Glomerular endothelial cell (primary cell): Measurements from ENCODE around the gene RNF169. TPM values are rescaled to one million over a fixed set of nuclear protein-coding genes. Genes with fewer than 3 reads are reported as not detected.
"Not testable (repeated sequence)": the region's sequence is repeated elsewhere in the genome, so short reads cannot be mapped to it uniquely, and the experiment has no call there.

Source experiments
- DNase-seq: peaks from one replicate; pipeline ENCODE4 v3.0.0-alpha.2; 2011; ENCODE audit warnings: low read depth, low spot score; ENCODE audit errors: extremely low read depth
- total RNA-seq: library from RNA; depleted of rRNA; stranded (reverse); fragments of >200 nt; gene quantifications from 2 replicates; pipeline ENCODE4 v1.2.3, GENCODE V29; 2015

The RNF169 gene
- total RNA-seq, 1 donor from 2014 or later = 23.7 TPM

DNA sequence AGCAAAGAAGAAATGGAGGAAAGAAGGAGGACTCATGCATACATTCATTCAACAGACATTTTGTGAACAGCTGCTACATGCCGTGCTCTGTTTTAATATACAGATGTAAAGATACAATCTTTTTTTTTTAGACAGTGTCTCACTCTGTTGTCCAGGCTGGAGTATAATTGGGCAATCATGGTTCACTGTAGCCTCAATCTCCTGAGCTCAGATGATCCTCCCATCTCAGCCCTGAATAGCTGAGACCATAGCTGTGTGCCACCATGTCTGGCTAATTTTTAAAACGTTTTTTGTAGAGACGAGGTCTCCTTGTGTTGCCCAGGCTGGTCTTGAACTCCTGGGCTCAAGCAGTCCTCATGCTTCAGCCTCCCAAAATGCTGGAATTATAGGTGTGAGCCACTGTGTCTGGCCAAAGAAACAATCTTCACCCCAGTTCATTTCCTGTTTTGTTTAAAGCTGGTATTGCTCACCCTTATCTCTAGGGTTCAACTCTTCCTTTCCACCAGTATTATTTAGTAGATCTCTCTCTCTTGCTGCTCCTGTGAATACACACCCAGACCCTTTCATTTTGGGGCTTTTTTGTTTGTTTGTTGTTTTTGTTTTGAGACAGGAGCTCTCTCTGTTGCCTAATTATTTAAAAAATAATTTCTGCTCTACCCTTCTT lies 69.8 kb downstream of the RNF169 start:
- no peak for DNase-seq

DNA sequence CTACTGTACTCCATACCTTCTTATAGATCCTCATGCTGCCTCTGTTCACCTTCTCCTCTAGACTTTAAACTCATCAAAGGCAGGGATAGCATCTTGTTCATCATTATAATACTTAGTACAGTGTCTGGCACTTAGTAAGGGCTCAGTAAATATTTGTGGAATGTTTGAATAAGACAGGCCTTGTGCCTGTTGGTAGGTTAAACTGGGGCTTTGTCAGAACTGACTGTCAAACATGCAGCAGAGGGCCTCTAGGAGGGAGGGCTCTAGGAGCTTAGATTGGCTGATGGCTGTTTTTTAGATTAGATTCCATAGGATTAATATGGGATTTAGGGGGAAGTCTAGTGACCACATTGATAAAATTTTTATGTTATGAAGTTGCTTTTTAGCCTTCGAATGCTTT lies 70.8 kb downstream of the RNF169 start:
- no peak for DNase-seq

DNA sequence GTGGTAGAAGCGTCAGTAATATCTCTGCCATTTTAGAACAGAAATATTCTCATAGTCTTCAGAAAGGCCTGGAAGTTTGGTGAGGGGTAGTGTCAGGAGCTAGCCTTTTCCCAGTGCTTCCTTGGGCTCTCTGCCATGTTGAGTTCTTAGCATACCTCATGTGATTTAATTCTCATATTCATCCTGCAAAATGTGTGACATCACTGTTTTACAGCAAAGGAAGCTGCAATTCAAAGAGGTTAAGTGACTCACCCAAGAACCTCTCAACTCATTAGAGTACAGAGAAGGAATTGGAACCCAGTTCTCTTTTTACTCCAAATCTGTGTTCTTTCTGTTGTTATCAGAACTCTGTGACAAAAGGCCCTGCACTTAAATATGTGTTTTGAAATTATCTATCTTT lies 72.1 kb downstream of the RNF169 start:
- DNase-seq = peak; percentile 77

DNA sequence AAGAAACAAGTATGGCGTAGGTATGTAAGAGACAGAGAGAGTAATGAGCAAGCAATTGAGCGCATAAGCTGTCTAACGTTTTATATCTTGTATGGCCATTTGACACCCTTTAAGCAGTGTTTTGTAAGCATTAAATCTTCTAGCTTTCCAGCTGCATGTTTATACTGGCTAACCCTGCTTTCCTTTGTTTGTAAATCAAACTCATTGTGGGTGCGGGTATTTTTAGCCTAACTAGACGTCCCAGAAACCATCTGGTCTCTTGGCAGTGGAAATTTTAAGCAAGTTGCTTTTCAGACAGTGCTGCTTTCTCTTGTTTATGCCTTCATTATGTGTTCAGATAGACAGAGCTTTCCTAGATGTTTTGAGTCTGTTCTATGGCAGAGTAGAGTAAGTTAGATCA lies 73.5 kb downstream of the RNF169 start:
- DNase-seq = no peak

DNA sequence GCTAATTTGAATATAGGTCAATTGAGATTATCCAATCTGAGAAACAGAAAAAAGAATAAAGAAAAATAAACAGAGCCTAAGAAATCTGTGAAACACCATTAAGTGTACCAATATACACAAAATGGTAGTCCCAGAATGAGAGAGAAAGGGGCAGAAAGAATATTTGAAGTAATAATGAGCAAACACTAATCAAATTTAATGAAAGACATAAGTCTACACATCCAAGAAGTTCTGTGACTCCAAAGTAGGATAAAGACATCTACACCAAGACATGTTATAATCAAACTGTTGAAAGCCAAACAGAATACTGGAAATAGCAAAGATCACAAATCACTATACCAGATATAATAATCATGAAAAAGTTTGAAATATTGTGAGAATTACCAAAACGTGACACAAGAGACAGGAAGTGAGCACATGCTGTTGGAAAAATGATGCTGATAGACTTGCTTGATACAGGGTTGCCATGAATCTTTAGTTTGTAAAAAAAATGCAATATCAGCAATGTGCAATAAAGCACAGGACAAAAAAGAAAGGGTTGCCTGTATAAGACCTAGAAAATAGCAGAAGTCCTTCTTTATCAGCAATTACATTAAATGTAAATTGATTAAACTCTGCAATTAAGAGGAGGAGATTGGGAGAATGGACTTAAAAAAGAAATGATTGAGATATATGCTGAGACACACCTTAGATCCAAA lies 75.8 kb downstream of the RNF169 start:
- DNase-seq = no peak

DNA sequence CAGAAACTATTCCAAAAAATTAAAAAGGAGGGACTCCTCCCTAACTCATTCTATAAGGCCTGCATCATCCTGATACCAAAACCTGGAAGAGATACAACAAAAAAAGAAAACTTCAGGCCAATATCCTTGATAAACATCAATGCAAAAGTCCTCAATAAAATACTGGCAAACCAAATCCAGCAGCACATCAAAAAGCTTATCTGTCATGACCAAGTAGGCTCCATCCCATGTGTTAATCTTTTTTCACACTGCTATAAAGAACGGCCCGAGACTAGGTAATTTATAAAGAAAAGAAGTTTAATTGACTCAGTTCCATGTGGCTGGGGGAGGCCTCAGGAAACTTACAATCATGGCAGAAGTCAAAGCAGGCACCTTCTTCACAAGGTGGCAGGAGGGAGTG lies 76.9 kb downstream of the RNF169 start:
- not testable (repeated sequence) for DNase-seq

DNA sequence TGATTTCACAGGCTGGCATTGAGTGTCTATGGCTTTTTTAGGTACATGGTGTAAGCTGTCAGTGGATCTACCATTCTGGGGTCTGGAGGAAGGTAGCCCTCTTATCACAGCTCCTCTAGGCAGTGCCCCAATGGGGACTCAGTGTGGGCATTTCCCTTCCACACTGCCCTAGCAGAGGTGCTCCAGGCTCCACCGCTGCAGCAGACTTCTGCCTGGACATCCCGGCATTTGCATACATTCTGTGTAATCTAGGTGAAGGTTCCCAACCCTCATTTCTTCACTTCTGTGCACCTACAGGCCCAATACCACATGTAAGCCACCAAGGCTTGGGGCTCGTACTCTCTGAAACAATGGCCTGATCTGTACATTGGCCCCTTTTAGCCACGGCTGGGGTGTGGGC lies 78.3 kb downstream of the RNF169 start:
- no peak for DNase-seq

DNA sequence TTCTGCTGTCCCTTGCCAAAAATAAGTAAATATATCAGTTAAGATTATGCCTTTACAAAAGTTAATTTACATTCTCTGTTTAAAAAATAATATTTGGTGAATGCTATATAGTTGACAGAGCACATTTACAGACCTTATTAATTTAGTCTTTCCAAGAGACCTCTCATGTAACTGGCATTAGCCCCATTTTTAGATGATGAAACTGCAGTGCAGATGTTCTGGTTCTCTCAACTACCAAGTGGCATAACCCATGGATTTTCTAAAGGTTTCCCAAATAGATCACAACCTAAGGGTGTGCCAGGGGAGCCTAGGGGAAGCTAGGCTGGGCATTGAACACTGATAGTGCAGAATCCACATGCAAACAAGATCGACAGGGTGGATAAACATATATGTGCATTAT lies 88.5 kb downstream of the RNF169 start:
- no peak for DNase-seq

DNA sequence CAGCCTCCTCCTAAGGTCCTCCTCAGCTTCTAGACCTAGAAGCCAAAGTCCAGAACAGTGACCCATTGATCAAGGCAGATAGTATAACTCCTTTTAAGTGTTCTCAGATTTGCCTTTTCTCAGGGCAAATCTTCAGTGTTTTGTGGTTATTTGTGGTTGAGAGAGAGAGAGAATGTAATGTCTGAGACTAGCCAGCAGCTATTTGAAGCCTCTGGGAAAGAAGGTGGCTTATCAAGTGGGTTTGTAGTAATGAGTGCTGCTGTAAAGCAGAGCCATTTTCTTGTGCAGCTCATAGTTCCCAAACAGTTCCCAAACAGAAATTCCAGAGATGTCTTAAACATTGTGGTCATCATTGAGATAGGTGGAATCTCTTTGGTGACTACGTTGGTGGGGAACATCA lies 89.5 kb downstream of the RNF169 start:
- DNase-seq = no peak

DNA sequence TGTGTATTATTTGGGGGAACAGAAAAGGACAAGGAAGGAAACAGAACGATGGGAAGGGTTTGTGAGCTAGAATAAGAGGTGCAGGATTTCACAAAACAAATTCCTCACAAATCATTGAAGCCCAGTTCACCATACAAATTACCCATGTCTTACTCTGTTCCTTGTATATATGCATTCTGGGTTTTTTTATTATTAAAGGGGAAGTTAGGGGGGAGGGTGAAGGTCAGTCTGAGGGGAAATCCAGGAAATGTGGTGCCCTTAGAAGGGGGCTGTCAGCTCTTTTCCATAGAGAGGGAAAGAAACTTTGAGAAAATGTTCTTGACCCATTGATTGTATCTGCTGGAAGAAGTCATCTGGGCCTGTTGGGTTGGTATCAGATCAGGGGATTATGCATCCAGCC lies 90.8 kb downstream of the RNF169 start:
- no peak for DNase-seq

DNA sequence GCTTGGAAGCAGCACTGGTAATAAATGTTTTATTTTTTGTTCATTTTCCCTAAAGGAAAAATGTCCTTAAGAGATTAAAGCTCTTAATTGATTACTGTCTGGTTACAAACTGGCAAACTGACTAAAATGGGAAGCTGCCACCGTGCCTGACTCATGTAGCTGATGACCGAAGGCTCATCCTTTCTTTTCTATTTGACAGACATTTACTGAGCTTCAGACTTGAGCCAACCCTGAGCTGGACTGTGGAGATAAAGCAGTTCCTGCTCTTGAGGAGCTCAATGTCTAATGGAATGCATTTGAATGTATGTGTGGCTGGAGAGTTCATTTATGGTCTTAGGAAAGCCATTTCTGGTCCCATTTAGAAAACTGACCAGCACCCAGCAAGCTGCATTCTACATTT lies 91.3 kb downstream of the RNF169 start:
- no peak for DNase-seq

DNA sequence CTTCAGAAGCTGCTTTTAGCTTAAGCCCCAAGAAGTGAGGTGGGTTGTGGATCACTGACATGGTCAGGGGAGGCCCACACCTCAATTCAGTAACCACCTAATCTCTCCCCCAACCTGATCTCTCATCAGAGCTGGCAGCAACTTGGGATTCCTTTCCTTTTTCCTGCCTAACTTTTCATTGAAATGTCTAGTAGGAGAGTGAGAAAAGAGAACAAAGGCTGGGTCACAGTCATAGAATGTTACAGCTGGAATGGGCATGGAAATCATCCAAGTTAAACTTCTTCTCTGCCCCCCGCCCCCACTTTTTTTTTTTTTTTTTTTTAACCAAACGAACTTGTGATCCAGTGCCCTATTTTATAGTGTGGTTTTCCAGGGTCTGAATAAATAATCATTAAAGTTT lies 91.8 kb downstream of the RNF169 start:
- no peak for DNase-seq

DNA sequence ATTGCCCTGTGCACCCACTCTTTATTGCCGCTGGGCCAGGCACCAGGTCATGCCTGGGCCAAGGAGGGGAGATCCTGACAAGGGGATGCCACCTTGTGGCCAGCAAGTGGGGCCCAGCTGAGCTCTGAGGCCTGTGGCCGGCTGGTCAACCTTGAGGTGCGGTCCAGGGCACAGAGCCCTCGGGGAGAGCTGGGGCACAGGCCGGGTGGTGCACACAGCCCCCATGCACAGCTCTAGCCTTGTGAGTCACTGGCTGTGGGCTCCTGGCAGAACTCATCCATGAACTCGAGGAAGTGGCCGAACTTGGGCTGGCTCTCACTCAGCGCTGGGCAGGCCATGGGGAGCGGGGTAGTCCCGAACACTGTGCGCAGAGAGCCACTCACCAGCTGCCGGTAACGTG lies 94.3 kb downstream of the RNF169 start:
- DNase-seq = no peak

DNA sequence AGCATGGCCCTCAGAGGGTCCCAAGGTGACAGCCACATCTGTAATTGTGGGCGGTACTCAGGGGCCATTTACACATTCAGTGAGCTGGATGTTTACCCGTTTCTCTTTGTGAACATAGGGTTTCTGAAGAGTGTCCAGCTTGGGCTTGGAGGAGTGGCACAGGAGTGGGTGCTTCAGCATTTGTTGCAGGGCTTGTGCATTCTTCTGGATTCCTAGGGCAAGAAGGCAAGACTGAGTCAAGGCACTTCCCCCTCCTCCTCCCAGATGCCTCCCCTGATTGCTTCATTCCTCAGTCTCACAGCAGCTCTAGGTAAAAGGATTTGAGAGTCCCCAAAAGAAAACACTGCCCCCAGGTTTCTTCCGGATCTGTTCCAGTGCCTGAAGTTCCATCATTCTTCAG lies 95.4 kb downstream of the RNF169 start:
- no peak for DNase-seq

DNA sequence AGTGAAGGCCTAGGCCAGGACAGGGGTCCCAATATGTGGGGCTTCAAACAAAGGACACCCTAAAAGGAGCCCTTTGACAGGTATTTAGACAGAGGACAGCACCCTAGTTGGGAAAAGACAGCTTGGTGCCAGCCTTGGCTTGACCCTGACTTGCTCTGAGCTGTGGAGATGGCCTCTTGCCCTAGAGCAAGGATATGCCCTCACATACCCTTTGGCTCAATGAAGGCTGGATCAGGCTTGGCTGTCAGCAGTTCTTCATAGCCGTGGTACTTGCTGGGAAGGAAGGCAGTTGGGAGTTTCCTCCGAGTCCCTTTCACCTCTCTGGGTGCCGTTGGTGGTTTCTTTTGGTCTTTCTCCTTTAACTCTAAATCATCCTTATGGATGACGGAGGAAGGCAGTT lies 96.2 kb downstream of the RNF169 start:
- no peak for DNase-seq

DNA sequence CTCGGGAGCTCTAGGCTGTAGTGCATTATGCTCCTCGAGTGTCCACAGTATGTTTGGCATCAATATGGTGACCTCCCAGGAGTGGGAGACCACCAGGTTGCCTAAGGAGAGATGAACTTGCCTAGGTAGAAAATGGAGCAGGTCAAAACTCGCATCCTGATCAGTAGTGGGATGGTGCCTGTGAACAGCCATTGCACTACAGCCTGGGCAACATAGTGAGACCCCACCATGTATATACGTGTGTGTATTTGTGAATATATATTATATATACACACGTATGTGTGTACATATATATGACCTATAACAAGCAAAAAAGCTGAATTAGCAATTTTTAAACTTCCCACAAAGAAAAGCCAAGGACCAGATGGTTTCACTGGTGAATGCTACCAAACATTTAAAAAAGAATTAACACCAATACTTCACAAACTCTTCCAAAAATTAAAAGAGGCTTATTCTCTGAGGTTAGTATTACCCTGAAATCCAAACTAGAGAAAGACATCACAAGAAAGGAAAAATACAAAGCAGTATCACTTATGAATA lies 97.4 kb downstream of the RNF169 start:
- no peak for DNase-seq

DNA sequence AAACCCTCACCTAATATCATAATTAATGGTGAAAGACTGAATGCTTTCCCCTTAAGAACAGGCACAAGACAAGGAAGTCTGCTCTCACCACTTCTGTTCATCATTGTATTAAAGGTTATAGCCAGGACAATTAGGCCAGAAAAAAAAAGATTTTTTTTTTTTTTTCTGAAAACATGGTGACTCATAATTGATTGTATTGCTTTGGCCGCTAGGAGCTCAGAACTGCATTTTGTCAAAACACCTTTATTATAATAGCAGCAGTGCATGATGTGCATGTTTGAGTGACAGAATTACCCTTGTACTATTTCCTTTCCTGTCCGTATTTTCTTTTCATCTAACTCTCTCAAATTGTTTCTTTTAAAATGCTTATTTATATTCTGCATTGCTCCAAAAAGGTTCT lies 98.1 kb downstream of the RNF169 start:
- no peak for DNase-seq

DNA sequence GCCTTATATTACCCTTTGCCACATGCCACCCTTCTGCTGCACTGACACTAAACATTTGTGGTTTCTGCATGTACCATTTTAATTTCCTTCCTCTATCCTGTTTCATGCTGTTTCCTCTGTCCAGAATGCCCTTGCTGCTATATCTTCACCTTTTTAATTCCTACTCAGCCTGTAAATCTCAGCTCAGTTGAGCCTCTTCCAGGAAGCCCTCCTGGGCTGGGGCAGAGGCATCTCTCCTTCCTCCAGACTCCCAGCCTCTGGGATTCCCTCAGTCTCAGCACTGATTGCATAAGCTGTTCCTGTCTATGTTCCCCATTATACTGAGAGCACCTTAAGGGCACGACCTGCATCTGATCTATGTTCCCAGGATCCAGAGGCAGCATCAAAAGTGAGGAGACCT lies 98.7 kb downstream of the RNF169 start:
- DNase-seq = no peak

DNA sequence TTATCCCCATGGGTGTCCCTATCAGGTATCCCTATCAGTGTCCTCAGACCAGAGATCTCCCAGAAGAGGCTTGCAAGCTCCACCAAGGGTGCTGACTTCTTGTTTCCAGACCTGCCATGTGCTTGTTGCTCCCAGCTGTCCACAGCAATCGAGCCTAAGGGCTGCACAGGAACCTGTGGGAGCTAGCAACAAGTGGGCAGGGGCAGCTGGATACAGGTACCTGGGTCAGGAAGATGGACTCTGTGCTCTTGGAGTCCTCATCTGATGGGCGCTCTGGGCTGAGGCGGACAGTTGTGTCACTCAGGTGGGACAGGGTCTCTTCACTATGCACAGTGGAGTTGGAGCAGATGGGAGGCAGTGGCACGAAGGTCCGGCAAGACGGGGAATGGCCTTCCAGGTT lies 99.2 kb downstream of the RNF169 start:
- no peak for DNase-seq

DNA sequence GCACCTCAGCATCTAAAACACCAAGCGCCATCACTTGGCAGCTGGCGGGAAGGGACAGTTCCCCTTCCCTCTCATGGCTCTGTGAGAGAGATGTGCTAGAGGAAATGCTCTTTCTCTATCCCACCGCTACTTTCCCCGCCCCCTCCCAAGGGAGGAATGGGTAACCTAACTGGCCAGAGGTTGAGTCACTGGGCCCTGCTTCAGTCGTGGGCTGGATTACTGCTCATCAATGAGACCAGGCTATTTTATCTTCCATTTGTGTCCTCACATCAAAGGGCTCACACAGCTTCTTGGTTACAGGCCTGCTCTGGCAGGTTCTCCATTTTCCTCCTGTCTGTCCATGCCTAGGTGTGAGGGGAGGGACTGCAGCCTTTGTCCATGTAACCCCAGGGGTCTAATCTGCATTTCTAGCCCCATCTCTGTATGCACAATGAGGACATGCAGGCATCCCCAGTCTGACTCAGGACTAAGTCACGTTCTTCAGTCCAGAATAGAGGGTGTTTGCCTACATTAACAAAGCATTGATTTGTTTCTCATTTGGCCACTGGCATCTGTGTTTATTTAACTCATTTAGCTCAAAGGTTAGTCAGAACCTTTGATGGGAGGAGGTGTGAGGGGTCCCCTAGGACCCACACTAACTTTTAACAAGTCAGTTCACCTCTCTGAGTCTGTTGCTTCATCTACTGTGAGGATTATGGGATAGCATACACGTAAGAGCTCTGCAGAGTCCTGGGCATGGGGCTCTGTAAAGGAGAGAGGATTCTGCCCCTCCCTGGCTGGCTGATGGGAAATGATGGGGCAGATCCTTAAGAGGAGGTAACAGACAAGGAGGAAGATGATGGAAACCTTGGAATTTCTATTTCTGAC lies 101.1 kb downstream of the RNF169 start:
- no peak for DNase-seq

DNA sequence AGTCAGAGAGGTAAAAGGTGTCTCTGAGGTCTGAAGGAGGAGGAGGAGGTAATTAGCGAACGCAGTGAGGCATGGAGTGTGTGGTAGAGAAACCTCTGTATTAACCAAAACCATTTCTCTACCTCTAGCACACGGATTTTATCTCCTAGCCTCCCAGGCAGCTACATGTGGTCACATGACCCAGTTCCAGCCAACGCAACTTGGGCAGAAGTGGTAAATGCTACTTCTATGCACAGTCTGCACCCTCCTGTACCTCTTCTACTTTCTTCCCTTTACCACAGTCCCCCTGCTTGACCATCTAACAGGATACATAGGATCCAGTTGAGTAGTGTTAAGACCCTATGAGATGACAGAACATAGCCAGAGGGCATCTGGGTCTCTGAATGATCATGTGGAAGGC lies 104.6 kb downstream of the RNF169 start:
- DNase-seq = no peak

DNA sequence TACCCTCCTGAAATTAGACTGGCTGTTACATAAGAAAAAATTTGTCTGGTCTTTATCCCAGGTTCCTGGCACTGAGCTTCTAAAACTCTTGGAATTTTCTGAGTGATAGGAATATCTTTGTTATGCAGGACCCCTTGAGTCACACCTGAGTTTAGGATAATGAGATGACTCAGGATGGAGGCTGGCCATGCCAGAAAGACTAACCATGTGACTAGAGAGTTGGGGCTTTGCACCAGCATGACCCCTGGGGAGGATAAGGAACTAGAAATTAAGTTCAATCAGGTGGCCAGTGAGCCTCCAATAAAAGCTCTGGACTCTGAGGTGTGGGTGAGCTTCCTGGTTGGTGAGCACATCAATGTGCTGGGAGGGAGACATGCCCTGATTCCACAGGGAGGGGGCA lies 112.1 kb downstream of the RNF169 start:
- no peak for DNase-seq
